HFFc6 (cell line): Measurements from ENCODE around the gene CACNG3. TPM values are rescaled to one million over a fixed set of nuclear protein-coding genes. Genes with fewer than 3 reads are reported as not detected.
"Not testable (repeated sequence)": the region's sequence is repeated elsewhere in the genome, so short reads cannot be mapped to it uniquely, and the experiment has no call there.

Experiments used
- DNase-seq: peaks from one replicate; pipeline ENCODE4 v3.0.0-alpha.2; 2018
- H3K27ac Mint-ChIP-seq: 2 replicates; pipeline ENCODE4 v1.8.0; 2020; ENCODE audit warnings: mild to moderate bottlenecking, mixed read lengths
- H3K27me3 Mint-ChIP-seq: 2 replicates; pipeline ENCODE4 v1.8.0; 2021; ENCODE audit warnings: mild to moderate bottlenecking, moderate library complexity, mixed read lengths; ENCODE audit not compliant: insufficient read depth
- H3K36me3 Mint-ChIP-seq: 2 replicates; pipeline ENCODE4 v1.8.0; 2021; ENCODE audit warnings: low read depth, mixed read lengths
- H3K4me1 Mint-ChIP-seq: 2 replicates; pipeline ENCODE4 v1.8.0; 2020; ENCODE audit warnings: low read depth, mixed read lengths
- H3K4me3 Mint-ChIP-seq: 2 replicates; pipeline ENCODE4 v1.8.0; 2020; ENCODE audit warnings: mild to moderate bottlenecking, moderate library complexity, mixed read lengths
- H3K9me3 Mint-ChIP-seq: 2 replicates; pipeline ENCODE4 v1.8.0; 2020; ENCODE audit warnings: mild to moderate bottlenecking, mixed read lengths
- CTCF ChIP-seq: fragments of 200-600 bp; sonication (generic); IDR thresholded peaks from 2 replicates; pipeline ENCODE4 v1.5.0; 2021; ENCODE audit warnings: antibody characterized with exemption, mild to moderate bottlenecking
- total RNA-seq, 6 experiments: library from RNA; stranded (reverse); fragmentation: NEBNext Ultra II Directional; extraction: Animal tissue kit (Norgen Biotek cat#: 25700); gene quantifications; 2 replicates in 1 of 6; 3 replicates in 5 of 6; pipeline ENCODE4 v1.2.3, GENCODE V29; 2021

The CACNG3 gene
- total RNA-seq, 6 experiments from 2014 or later = not detected

GRCh38 chr16:24289166-24289700, 33.1 kb downstream of the CACNG3 start:
- Mint-ChIP-seq H3K27me3 (0 out of 2 replicates have a peak, but pooled peaks cover 1% of the 10 kb centered on the region), H3K27ac (no peak overlapping the region), H3K4me1 (no peaks in the 10 kb centered on the region), H3K4me3 (no peak overlapping the region), H3K9me3 (peaks cover 23% of the 10 kb centered on the region), H3K36me3 (no peaks in the 10 kb centered on the region)
- no peak for DNase-seq
- no peak for TF ChIP-seq CTCF

GRCh38 chr16:24291932-24292331, 35.8 kb downstream of the CACNG3 start:
- no peak overlapping the region for H3K27ac Mint-ChIP-seq
- 0 out of 2 replicates have a peak, but pooled peaks cover 1% of the 10 kb centered on the region for H3K27me3 Mint-ChIP-seq
- no peaks in the 10 kb centered on the region for H3K36me3 Mint-ChIP-seq
- no peak overlapping the region for H3K4me3 Mint-ChIP-seq
- no peak for TF ChIP-seq CTCF
- H3K9me3 Mint-ChIP-seq = peaks cover 26% of the 10 kb centered on the region
- DNase-seq = no peak
- no peaks in the 10 kb centered on the region for H3K4me1 Mint-ChIP-seq

- H3K27ac Mint-ChIP-seq = no peak overlapping the region
- H3K27me3 Mint-ChIP-seq = 0 out of 2 replicates have a peak, but pooled peaks cover 1% of the 10 kb centered on the region
- no peak for DNase-seq
- no peak overlapping the region for H3K4me3 Mint-ChIP-seq
- H3K9me3 Mint-ChIP-seq = peaks cover 21% of the 10 kb centered on the region
- H3K4me1 Mint-ChIP-seq = no peaks in the 10 kb centered on the region
- no peak for TF ChIP-seq CTCF
- H3K36me3 Mint-ChIP-seq = no peaks in the 10 kb centered on the region
Measured at GRCh38 chr16:24294131-24294530, 38.0 kb downstream of the CACNG3 start.

GRCh38 chr16:24297375-24297774, 41.2 kb downstream of the CACNG3 start:
- DNase-seq = no peak
- no peaks in the 10 kb centered on the region for H3K36me3 Mint-ChIP-seq
- no peak overlapping the region for H3K4me3 Mint-ChIP-seq
- no peak overlapping the region for H3K27ac Mint-ChIP-seq
- no peaks in the 10 kb centered on the region for H3K4me1 Mint-ChIP-seq
- peaks cover 27% of the 10 kb centered on the region for H3K9me3 Mint-ChIP-seq
- no peak for TF ChIP-seq CTCF
- H3K27me3 Mint-ChIP-seq = no peaks in the 10 kb centered on the region

GRCh38 chr16:24298548-24299167, 42.5 kb downstream of the CACNG3 start:
- Mint-ChIP-seq H3K4me3 (no peak overlapping the region), H3K27me3 (no peaks in the 10 kb centered on the region), H3K27ac (no peak overlapping the region), H3K36me3 (no peaks in the 10 kb centered on the region), H3K4me1 (no peaks in the 10 kb centered on the region), H3K9me3 (peaks cover 27% of the 10 kb centered on the region)
- no peak for DNase-seq
- TF ChIP-seq CTCF = no peak

GRCh38 chr16:24300750-24301149, 44.6 kb downstream of the CACNG3 start:
- not testable (repeated sequence) for H3K4me1 Mint-ChIP-seq, H3K27ac Mint-ChIP-seq, H3K27me3 Mint-ChIP-seq, H3K4me3 Mint-ChIP-seq, DNase-seq, H3K36me3 Mint-ChIP-seq
- H3K9me3 Mint-ChIP-seq = peaks cover 20% of the 10 kb centered on the region
